Measurements from ENCODE around the gene ADISSP.

DNA sequence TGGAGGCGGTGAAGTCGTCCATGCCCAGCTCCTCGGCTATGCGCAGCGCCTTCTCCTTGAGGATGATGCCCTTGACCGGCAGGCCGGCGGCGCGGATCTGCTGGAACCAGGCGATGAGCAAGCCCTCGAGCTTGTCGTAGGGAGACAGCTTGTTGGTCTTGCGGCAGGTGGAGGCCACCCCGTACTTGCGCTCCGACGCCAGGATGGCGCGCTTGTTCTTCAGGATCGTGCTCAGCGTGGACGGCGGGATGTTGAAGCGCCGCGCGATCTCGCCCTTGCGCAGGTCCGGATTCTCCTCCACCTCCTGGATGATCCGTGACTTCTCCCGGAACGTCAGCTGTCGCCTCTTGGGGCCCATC is 18.6 kb upstream of the ADISSP start:
- TF ChIP-seq, protein P1, sequence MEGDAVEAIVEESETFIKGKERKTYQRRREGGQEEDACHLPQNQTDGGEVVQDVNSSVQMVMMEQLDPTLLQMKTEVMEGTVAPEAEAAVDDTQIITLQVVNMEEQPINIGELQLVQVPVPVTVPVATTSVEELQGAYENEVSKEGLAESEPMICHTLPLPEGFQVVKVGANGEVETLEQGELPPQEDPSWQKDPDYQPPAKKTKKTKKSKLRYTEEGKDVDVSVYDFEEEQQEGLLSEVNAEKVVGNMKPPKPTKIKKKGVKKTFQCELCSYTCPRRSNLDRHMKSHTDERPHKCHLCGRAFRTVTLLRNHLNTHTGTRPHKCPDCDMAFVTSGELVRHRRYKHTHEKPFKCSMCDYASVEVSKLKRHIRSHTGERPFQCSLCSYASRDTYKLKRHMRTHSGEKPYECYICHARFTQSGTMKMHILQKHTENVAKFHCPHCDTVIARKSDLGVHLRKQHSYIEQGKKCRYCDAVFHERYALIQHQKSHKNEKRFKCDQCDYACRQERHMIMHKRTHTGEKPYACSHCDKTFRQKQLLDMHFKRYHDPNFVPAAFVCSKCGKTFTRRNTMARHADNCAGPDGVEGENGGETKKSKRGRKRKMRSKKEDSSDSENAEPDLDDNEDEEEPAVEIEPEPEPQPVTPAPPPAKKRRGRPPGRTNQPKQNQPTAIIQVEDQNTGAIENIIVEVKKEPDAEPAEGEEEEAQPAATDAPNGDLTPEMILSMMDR (IDR thresholded peaks at IDR 0.05; ENCODE audit: extremely low read depth in 1 of 2, insufficient read depth in 1 of 2, low read depth in 1 of 2, low read length in 2 of 2), result no peak
- TF ChIP-seq POLR2AphosphoS5 (IDR thresholded peaks at IDR 0.05; ENCODE audit: insufficient read depth, low read depth, low read length) (no peak), EZH2 (IDR thresholded peaks at IDR 0.05; ENCODE audit: borderline replicate concordance, low read depth, low read length, severe bottlenecking) (no peak), FOS (IDR thresholded peaks at IDR 0.05; ENCODE audit: borderline replicate concordance, insufficient read depth, low read length) (no peak), POLR2A (IDR thresholded peaks at IDR 0.05; ENCODE audit: low read depth, low read length) (no peak), MYC (IDR thresholded peaks at IDR 0.05; ENCODE audit: low read depth, low read length) (no peak), JUN (IDR thresholded peaks at IDR 0.05; ENCODE audit: borderline replicate concordance, insufficient read depth, insufficient read length, low read depth) (no peak), GATA2 (IDR thresholded peaks at IDR 0.05; ENCODE audit: insufficient read depth, insufficient read length, low read depth, low read length) (no peak)
- TF ChIP-seq, protein P2, sequence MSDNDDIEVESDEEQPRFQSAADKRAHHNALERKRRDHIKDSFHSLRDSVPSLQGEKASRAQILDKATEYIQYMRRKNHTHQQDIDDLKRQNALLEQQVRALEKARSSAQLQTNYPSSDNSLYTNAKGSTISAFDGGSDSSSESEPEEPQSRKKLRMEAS (IDR thresholded peaks at IDR 0.05; ENCODE audit: insufficient read depth, insufficient read length), result peak; percentile 48

Data from endothelial cell of umbilical vein (primary cell).